Activated B cell treated with CpG ODN at 0.5 μM for 24 hours (primary cell): Measurements from ENCODE around the gene WDR53. TPM values are rescaled to one million over a fixed set of nuclear protein-coding genes. Genes with fewer than 3 reads are reported as not detected.

Source experiments
- ATAC-seq: fragments of 200-7000 bp; cut with Tn5 transposase; one replicate; pipeline ENCODE4 v1.10.0; 2021; ENCODE audit warnings: low read depth, mild to moderate bottlenecking, moderate library complexity
- CTCF ChIA-PET: fragments of 350-600 bp; sonication (Branson Sonifier 250); formaldehyde crosslinking; loops from one replicate; lab custom pipeline; 2021; ENCODE audit warnings: antibody characterized with exemption; lab: Charles Lee
- POLR2A ChIA-PET: fragments of 350-600 bp; sonication (Branson Sonifier 250); formaldehyde crosslinking; loops from one replicate; lab custom pipeline; 2021; ENCODE audit warnings: antibody characterized with exemption; lab: Charles Lee
- DNase-seq: peaks from one replicate; pipeline ENCODE4 v3.0.0; 2022
- H3K27ac Mint-ChIP-seq: one replicate; pipeline ENCODE4 v1.8.0; 2020; ENCODE audit warnings: mixed read lengths
- H3K27me3 Mint-ChIP-seq: one replicate; pipeline ENCODE4 v1.8.0; 2021; ENCODE audit warnings: mixed read lengths
- H3K36me3 Mint-ChIP-seq: one replicate; pipeline ENCODE4 v1.8.0; 2021; ENCODE audit warnings: low read depth, mixed read lengths
- H3K4me1 Mint-ChIP-seq: one replicate; pipeline ENCODE4 v1.8.0; 2021; ENCODE audit warnings: mixed read lengths
- H3K4me3 Mint-ChIP-seq: one replicate; pipeline ENCODE4 v1.8.0; 2020; ENCODE audit warnings: mild to moderate bottlenecking, mixed read lengths
- H3K9me3 Mint-ChIP-seq: one replicate; pipeline ENCODE4 v1.8.0; 2020; ENCODE audit warnings: mixed read lengths
- CTCF ChIP-seq: fragments of 200-600 bp; IDR thresholded peaks from one replicate; pipeline ENCODE4 v1.8.0; 2022; ENCODE audit warnings: antibody characterized with exemption, mild to moderate bottlenecking
- intact Hi-C: fragments of 100-400 bp; cut with micrococcal nuclease; formaldehyde crosslinking; loops from one replicate; pipeline ENCODE4 v1.15.1; 2024
- total RNA-seq: library from RNA; stranded (reverse); gene quantifications from 2 replicates; pipeline ENCODE4 v1.2.3, GENCODE V29; 2022

Gene WDR53
- total RNA-seq, 1 donor from 2014 or later, result 14.3 TPM

GRCh38 chr3:196569003-196569516 is 706 bp upstream of the WDR53 start:
- CTCF ChIA-PET, result interaction anchor here (2.7 kb wide), 1 partner anchor 40 kb away, joined by 12 read pairs; no protein-coding TSS in a partner anchor
- ATAC-seq, result peak; percentile 43

GRCh38 chr3:196563721-196564225 is 4.6 kb downstream of the WDR53 start:
- ATAC-seq (no peak), DNase-seq (no peak)
- Mint-ChIP-seq H3K36me3 (peaks cover 51% of the 10 kb centered on the region), H3K9me3 (no peaks in the 10 kb centered on the region), H3K27me3 (no peaks in the 10 kb centered on the region), H3K4me1 (peaks cover 19% of the 10 kb centered on the region), H3K4me3 (no peak overlapping the region), H3K27ac (no peak overlapping the region)
- ChIA-PET CTCF (no interaction called here), POLR2A (no interaction called here)
- no peak for TF ChIP-seq CTCF
- intact Hi-C loops, result no loop called here

More at GRCh38 chr3:196569003-196569516, 706 bp upstream of the WDR53 start:
- TF ChIP-seq CTCF, result no peak
- no peak for DNase-seq
- Mint-ChIP-seq H3K36me3 (peaks cover 22% of the 10 kb centered on the region), H3K4me3 (peak overlapping the region; percentile 86), H3K27ac (peak overlapping the region; percentile 82), H3K4me1 (peaks cover 27% of the 10 kb centered on the region), H3K9me3 (no peaks in the 10 kb centered on the region), H3K27me3 (no peaks in the 10 kb centered on the region)
- POLR2A ChIA-PET, result interaction anchor here (0.7 to 2.6 kb wide), 20 partner anchors 14 to 373 kb away, joined by 3 to 18 read pairs (median 5); partner anchors contain the start of genes CEP19, NCBP2, PAK2 and PIGX
- intact Hi-C loops, result loop anchor here (1.0 to 2.0 kb wide), 5 partner anchors 32 to 314 kb away; partner anchors contain the start of gene SENP5

- POLR2A ChIA-PET, result no interaction called here
- no peak for ATAC-seq
- CTCF ChIA-PET, result no interaction called here
- H3K36me3 Mint-ChIP-seq, result peaks cover 36% of the 10 kb centered on the region
- H3K4me3 Mint-ChIP-seq, result no peak overlapping the region
- no peak overlapping the region for H3K27ac Mint-ChIP-seq
- TF ChIP-seq CTCF, result no peak
- intact Hi-C loops, result no loop called here
- no peaks in the 10 kb centered on the region for H3K9me3 Mint-ChIP-seq
- DNase-seq, result no peak
- H3K4me1 Mint-ChIP-seq, result peaks cover 11% of the 10 kb centered on the region
- no peaks in the 10 kb centered on the region for H3K27me3 Mint-ChIP-seq
These were observed 8.5 kb downstream of the WDR53 start for GRCh38 chr3:196559826-196560225.

GRCh38 chr3:196558476-196558875 is 9.9 kb downstream of the WDR53 start:
- ChIA-PET CTCF (no interaction called here), POLR2A (no interaction called here)
- Mint-ChIP-seq H3K27ac (no peak overlapping the region), H3K27me3 (no peaks in the 10 kb centered on the region), H3K36me3 (peaks cover 27% of the 10 kb centered on the region), H3K4me3 (no peak overlapping the region), H3K9me3 (no peaks in the 10 kb centered on the region), H3K4me1 (peaks cover 22% of the 10 kb centered on the region)
- intact Hi-C loops, result no loop called here
- no peak for ATAC-seq
- no peak for TF ChIP-seq CTCF
- DNase-seq, result no peak

GRCh38 chr3:196557236-196557635 is 11.1 kb downstream of the WDR53 start:
- Mint-ChIP-seq H3K9me3 (no peaks in the 10 kb centered on the region), H3K27ac (no peak overlapping the region), H3K36me3 (peaks cover 25% of the 10 kb centered on the region), H3K27me3 (no peaks in the 10 kb centered on the region), H3K4me1 (peaks cover 27% of the 10 kb centered on the region), H3K4me3 (no peak overlapping the region)
- TF ChIP-seq CTCF, result no peak
- DNase-seq (no peak), ATAC-seq (no peak)
- POLR2A ChIA-PET, result interaction anchor here (0.6 kb wide), 1 partner anchor 145 kb away, joined by 6 read pairs; no protein-coding TSS in a partner anchor
- intact Hi-C loops, result no loop called here
- CTCF ChIA-PET, result no interaction called here
